C4-2B (cell line): ENCODE data around the gene ALG2.

Experiments
- ZFX ChIP-seq: fragments of 450-650 bp; IDR thresholded peaks from 2 replicates; pipeline ENCODE4 v1.6.1; 2017
- TF ChIP-seq, protein P1 (sequence below): fragments of 450-650 bp; conservative IDR thresholded peaks from 2 replicates; pipeline ENCODE4 v1.5.1; 2017; ENCODE audit warnings: mild to moderate bottlenecking

DNA sequence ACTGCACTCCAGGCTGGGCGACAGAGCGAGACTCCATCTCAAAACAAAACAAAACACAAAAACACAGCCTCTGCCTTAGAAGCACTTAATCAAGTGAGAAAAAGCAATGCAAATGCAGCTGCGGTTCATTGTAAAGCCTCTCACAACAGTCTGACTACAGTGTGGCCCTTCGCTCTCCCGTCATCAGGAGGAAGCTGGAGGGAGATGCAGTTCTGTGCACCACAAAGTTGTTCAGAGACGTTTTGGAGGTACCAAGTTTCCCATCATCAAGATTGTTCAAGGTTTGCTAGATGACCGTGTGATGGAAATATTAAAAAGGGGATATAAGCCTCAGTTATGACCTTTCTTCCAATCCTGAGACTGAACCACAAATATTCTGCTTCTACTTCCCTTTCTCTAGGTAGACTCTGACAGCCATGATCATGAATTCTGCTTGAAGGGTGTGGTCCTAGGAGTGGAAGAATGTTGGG lies 41.2 kb upstream of the ALG2 start:
- TF ChIP-seq, protein P1, sequence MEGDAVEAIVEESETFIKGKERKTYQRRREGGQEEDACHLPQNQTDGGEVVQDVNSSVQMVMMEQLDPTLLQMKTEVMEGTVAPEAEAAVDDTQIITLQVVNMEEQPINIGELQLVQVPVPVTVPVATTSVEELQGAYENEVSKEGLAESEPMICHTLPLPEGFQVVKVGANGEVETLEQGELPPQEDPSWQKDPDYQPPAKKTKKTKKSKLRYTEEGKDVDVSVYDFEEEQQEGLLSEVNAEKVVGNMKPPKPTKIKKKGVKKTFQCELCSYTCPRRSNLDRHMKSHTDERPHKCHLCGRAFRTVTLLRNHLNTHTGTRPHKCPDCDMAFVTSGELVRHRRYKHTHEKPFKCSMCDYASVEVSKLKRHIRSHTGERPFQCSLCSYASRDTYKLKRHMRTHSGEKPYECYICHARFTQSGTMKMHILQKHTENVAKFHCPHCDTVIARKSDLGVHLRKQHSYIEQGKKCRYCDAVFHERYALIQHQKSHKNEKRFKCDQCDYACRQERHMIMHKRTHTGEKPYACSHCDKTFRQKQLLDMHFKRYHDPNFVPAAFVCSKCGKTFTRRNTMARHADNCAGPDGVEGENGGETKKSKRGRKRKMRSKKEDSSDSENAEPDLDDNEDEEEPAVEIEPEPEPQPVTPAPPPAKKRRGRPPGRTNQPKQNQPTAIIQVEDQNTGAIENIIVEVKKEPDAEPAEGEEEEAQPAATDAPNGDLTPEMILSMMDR = no peak
- no peak for TF ChIP-seq ZFX
